Measurements from ENCODE around the gene DYNLL1. TPM values are rescaled to one million over a fixed set of nuclear protein-coding genes. Genes with fewer than 3 reads are reported as not detected.

Gene DYNLL1
- polyA plus RNA-seq, 1 donor (not counting 4 experiments of a cell fraction or from before 2014, with no cell fraction given), result 716 TPM

- Histone ChIP-seq H3K4me1 (ENCODE audit: control insufficient read depth, extremely low read depth, insufficient read depth, low read length) (no peaks in the 10 kb centered on the region), H3K4me3 (ENCODE audit: control insufficient read depth in 2 of 3, extremely low read depth in 1 of 3, insufficient read depth in 2 of 3, low read depth in 1 of 3, low read length in 3 of 3) (no peak overlapping the region), H3K4me2 (ENCODE audit: control insufficient read depth, extremely low read depth, insufficient read depth, low read depth, low read length) (no peak overlapping the region), H3K9me1 (ENCODE audit: control insufficient read depth, extremely low read depth, insufficient read depth, low read length) (peaks cover 2% of the 10 kb centered on the region), H3K36me3 (ENCODE audit: control insufficient read depth in 2 of 2, extremely low read depth in 1 of 2, insufficient read depth in 2 of 2, low read length in 2 of 2) (peaks cover 8 to 11% of the 10 kb centered on the region in 2 experiments), H3K79me2 (ENCODE audit: control insufficient read depth, insufficient read depth, low read length) (no peaks in the 10 kb centered on the region), H3K27ac (ENCODE audit: control insufficient read depth, insufficient read depth, low read length) (no peak overlapping the region), H2AFZ (ENCODE audit: control insufficient read depth, low read length) (no peak overlapping the region), H3K27me3 (ENCODE audit: control insufficient read depth, extremely low read depth, insufficient read depth, low read length) (no peaks in the 10 kb centered on the region), H3K9ac (ENCODE audit: control insufficient read depth, extremely low read depth, insufficient read depth, low read length) (no peak overlapping the region), H3K9me3 (ENCODE audit: control insufficient read depth, low read depth, low read length) (no peaks in the 10 kb centered on the region), H4K20me1 (ENCODE audit: control insufficient read depth, extremely low read depth, insufficient read depth, low read length) (no peaks in the 10 kb centered on the region)
- TF ChIP-seq EZH2 (IDR thresholded peaks at IDR 0.05; ENCODE audit: low read length) (no peak), CTCF (optimal IDR thresholded peaks at IDR 0.05 in 1 of 3, IDR thresholded peaks at IDR 0.05 in 1 of 3, conservative IDR thresholded peaks at IDR 0.05 in 1 of 3; ENCODE audit: extremely low read depth in 1 of 3, insufficient read depth in 2 of 3, low read length in 3 of 3) (no peak)
- FAIRE-seq (no peak), DNase-seq (ENCODE audit: low read depth, low spot score) (no peak)
- dilution Hi-C loops (cut with MboI; ENCODE audit: extremely low pct_ligation_motif_present, low sequenced_read_pairs), result no loop called here
Observed at GRCh38 chr12:120508537-120508936, 12.6 kb downstream of the DYNLL1 start.

- DNase-seq (ENCODE audit: low read depth, low spot score), result no peak
- H3K4me3 ChIP-seq (ENCODE audit: control insufficient read depth in 2 of 3, extremely low read depth in 1 of 3, insufficient read depth in 2 of 3, low read depth in 1 of 3, low read length in 3 of 3), result no peak overlapping the region
- peaks cover 15 to 20% of the 10 kb centered on the region in 2 experiments for H3K36me3 ChIP-seq (ENCODE audit: control insufficient read depth in 2 of 2, extremely low read depth in 1 of 2, insufficient read depth in 2 of 2, low read length in 2 of 2)
- no peak overlapping the region for H3K4me2 ChIP-seq (ENCODE audit: control insufficient read depth, extremely low read depth, insufficient read depth, low read depth, low read length)
- H3K9ac ChIP-seq (ENCODE audit: control insufficient read depth, extremely low read depth, insufficient read depth, low read length), result no peak overlapping the region
- no peaks in the 10 kb centered on the region for H3K27me3 ChIP-seq (ENCODE audit: control insufficient read depth, extremely low read depth, insufficient read depth, low read length)
- TF ChIP-seq EZH2 (IDR thresholded peaks at IDR 0.05; ENCODE audit: low read length), result no peak
- no peak for TF ChIP-seq CTCF (optimal IDR thresholded peaks at IDR 0.05 in 1 of 3, IDR thresholded peaks at IDR 0.05 in 1 of 3, conservative IDR thresholded peaks at IDR 0.05 in 1 of 3; ENCODE audit: extremely low read depth in 1 of 3, insufficient read depth in 2 of 3, low read length in 3 of 3)
- no peaks in the 10 kb centered on the region for H4K20me1 ChIP-seq (ENCODE audit: control insufficient read depth, extremely low read depth, insufficient read depth, low read length)
- no peak overlapping the region for H2AFZ ChIP-seq (ENCODE audit: control insufficient read depth, low read length)
- no peak for FAIRE-seq
- dilution Hi-C loops (cut with MboI; ENCODE audit: extremely low pct_ligation_motif_present, low sequenced_read_pairs), result no loop called here
- H3K79me2 ChIP-seq (ENCODE audit: control insufficient read depth, insufficient read depth, low read length), result no peaks in the 10 kb centered on the region
- H3K9me3 ChIP-seq (ENCODE audit: control insufficient read depth, low read depth, low read length), result no peaks in the 10 kb centered on the region
- H3K4me1 ChIP-seq (ENCODE audit: control insufficient read depth, extremely low read depth, insufficient read depth, low read length), result no peaks in the 10 kb centered on the region
- no peaks in the 10 kb centered on the region for H3K9me1 ChIP-seq (ENCODE audit: control insufficient read depth, extremely low read depth, insufficient read depth, low read length)
- H3K27ac ChIP-seq (ENCODE audit: control insufficient read depth, insufficient read depth, low read length), result no peak overlapping the region
Observed at GRCh38 chr12:120514002-120514401, 18.1 kb downstream of the DYNLL1 start.

Measured in keratinocyte (primary cell).